Dendritic cell treated with granulocyte-macrophage colony-stimulating factor and Interleukin-4, amounts not matched to agents 40 ng/mL and 50 ng/mL, for 4 days (primary cell): Measurements from ENCODE around the gene DCLK1.

Source experiments
- H3K27ac Mint-ChIP-seq: one replicate; pipeline ENCODE4 v1.8.0; 2022; ENCODE audit warnings: mild to moderate bottlenecking, mixed read lengths
- H3K27me3 Mint-ChIP-seq: one replicate; pipeline ENCODE4 v1.8.0; 2022; ENCODE audit warnings: mild to moderate bottlenecking, mixed read lengths
- H3K36me3 Mint-ChIP-seq: one replicate; pipeline ENCODE4 v1.8.0; 2022; ENCODE audit warnings: low read depth, mixed read lengths
- H3K4me1 Mint-ChIP-seq: one replicate; pipeline ENCODE4 v1.8.0; 2022; ENCODE audit warnings: low read depth, mixed read lengths
- H3K4me3 Mint-ChIP-seq: one replicate; pipeline ENCODE4 v1.8.0; 2022; ENCODE audit warnings: mild to moderate bottlenecking, moderate library complexity, mixed read lengths
- H3K9me3 Mint-ChIP-seq: one replicate; pipeline ENCODE4 v1.8.0; 2022; ENCODE audit warnings: mixed read lengths
- intact Hi-C: fragments of 100-400 bp; cut with micrococcal nuclease; formaldehyde crosslinking; loops from one replicate; pipeline ENCODE4 v1.15.0; 2022

DCLK1 gene

GRCh38 chr13:35930665-35931631, 200.2 kb downstream of the DCLK1 start:
- no peaks in the 10 kb centered on the region for H3K4me1 Mint-ChIP-seq
- no peak overlapping the region for H3K4me3 Mint-ChIP-seq
- H3K9me3 Mint-ChIP-seq: peaks cover 35% of the 10 kb centered on the region
- no peak overlapping the region for H3K27ac Mint-ChIP-seq
- H3K27me3 Mint-ChIP-seq: no peaks in the 10 kb centered on the region
- no peaks in the 10 kb centered on the region for H3K36me3 Mint-ChIP-seq
- intact Hi-C loops: no loop called here

GRCh38 chr13:35927567-35928021, 203.6 kb downstream of the DCLK1 start:
- H3K9me3 Mint-ChIP-seq: peaks cover 7% of the 10 kb centered on the region
- intact Hi-C loops: no loop called here
- no peaks in the 10 kb centered on the region for H3K4me1 Mint-ChIP-seq
- H3K27ac Mint-ChIP-seq: no peak overlapping the region
- H3K36me3 Mint-ChIP-seq: no peaks in the 10 kb centered on the region
- H3K27me3 Mint-ChIP-seq: no peaks in the 10 kb centered on the region
- no peak overlapping the region for H3K4me3 Mint-ChIP-seq

- Mint-ChIP-seq H3K27ac (no peak overlapping the region), H3K9me3 (peaks cover under 1% of the 10 kb centered on the region), H3K36me3 (no peaks in the 10 kb centered on the region), H3K4me3 (no peak overlapping the region), H3K27me3 (no peaks in the 10 kb centered on the region), H3K4me1 (no peaks in the 10 kb centered on the region)
- intact Hi-C loops: no loop called here
These were observed 204.2 kb downstream of the DCLK1 start for GRCh38 chr13:35926859-35927530.

GRCh38 chr13:35925669-35926068, 205.5 kb downstream of the DCLK1 start:
- Mint-ChIP-seq H3K36me3 (no peaks in the 10 kb centered on the region), H3K27me3 (no peaks in the 10 kb centered on the region), H3K4me3 (no peak overlapping the region), H3K27ac (no peak overlapping the region), H3K4me1 (no peaks in the 10 kb centered on the region), H3K9me3 (no peaks in the 10 kb centered on the region)
- intact Hi-C loops: no loop called here

- no peaks in the 10 kb centered on the region for H3K36me3 Mint-ChIP-seq
- intact Hi-C loops: no loop called here
- no peak overlapping the region for H3K27ac Mint-ChIP-seq
- no peaks in the 10 kb centered on the region for H3K27me3 Mint-ChIP-seq
- H3K4me1 Mint-ChIP-seq: no peaks in the 10 kb centered on the region
- no peak overlapping the region for H3K4me3 Mint-ChIP-seq
- no peaks in the 10 kb centered on the region for H3K9me3 Mint-ChIP-seq
These were observed 207.8 kb downstream of the DCLK1 start for GRCh38 chr13:35923347-35923746.

GRCh38 chr13:35920816-35921215, 210.4 kb downstream of the DCLK1 start:
- Mint-ChIP-seq H3K36me3 (no peaks in the 10 kb centered on the region), H3K4me3 (no peak overlapping the region), H3K4me1 (no peaks in the 10 kb centered on the region), H3K27ac (no peak overlapping the region), H3K9me3 (no peaks in the 10 kb centered on the region), H3K27me3 (peaks cover 2% of the 10 kb centered on the region)
- intact Hi-C loops: no loop called here

- no peaks in the 10 kb centered on the region for H3K36me3 Mint-ChIP-seq
- no peaks in the 10 kb centered on the region for H3K9me3 Mint-ChIP-seq
- H3K27me3 Mint-ChIP-seq: peaks cover 2% of the 10 kb centered on the region
- no peak overlapping the region for H3K4me3 Mint-ChIP-seq
- no peak overlapping the region for H3K27ac Mint-ChIP-seq
- no peaks in the 10 kb centered on the region for H3K4me1 Mint-ChIP-seq
- intact Hi-C loops: no loop called here
These were observed 213.1 kb downstream of the DCLK1 start for GRCh38 chr13:35917942-35918645.

- no peak overlapping the region for H3K4me3 Mint-ChIP-seq
- H3K9me3 Mint-ChIP-seq: peaks cover 6% of the 10 kb centered on the region
- intact Hi-C loops: no loop called here
These were observed 213.8 kb downstream of the DCLK1 start for GRCh38 chr13:35917252-35917941.

GRCh38 chr13:35916146-35916545, 215.0 kb downstream of the DCLK1 start:
- H3K9me3 Mint-ChIP-seq: peaks cover 8% of the 10 kb centered on the region
- H3K27ac Mint-ChIP-seq: no peak overlapping the region
- H3K27me3 Mint-ChIP-seq: peaks cover 2% of the 10 kb centered on the region
- H3K36me3 Mint-ChIP-seq: no peaks in the 10 kb centered on the region
- H3K4me1 Mint-ChIP-seq: no peaks in the 10 kb centered on the region
- intact Hi-C loops: no loop called here
- no peak overlapping the region for H3K4me3 Mint-ChIP-seq

More at GRCh38 chr13:35917252-35917941, 213.8 kb downstream of the DCLK1 start:
- Mint-ChIP-seq H3K4me1 (no peaks in the 10 kb centered on the region), H3K36me3 (no peaks in the 10 kb centered on the region), H3K27ac (no peak overlapping the region), H3K27me3 (peaks cover 2% of the 10 kb centered on the region)

- no peak overlapping the region for H3K4me3 Mint-ChIP-seq
- intact Hi-C loops: no loop called here
- H3K4me1 Mint-ChIP-seq: no peaks in the 10 kb centered on the region
- no peak overlapping the region for H3K27ac Mint-ChIP-seq
- H3K9me3 Mint-ChIP-seq: peaks cover 8% of the 10 kb centered on the region
- no peaks in the 10 kb centered on the region for H3K36me3 Mint-ChIP-seq
- peaks cover 2% of the 10 kb centered on the region for H3K27me3 Mint-ChIP-seq
These were observed 216.5 kb downstream of the DCLK1 start for GRCh38 chr13:35914662-35915061.

GRCh38 chr13:35912841-35913240, 218.3 kb downstream of the DCLK1 start:
- intact Hi-C loops: no loop called here
- Mint-ChIP-seq H3K27ac (no peak overlapping the region), H3K27me3 (peaks cover 2% of the 10 kb centered on the region), H3K4me1 (no peaks in the 10 kb centered on the region), H3K36me3 (no peaks in the 10 kb centered on the region), H3K9me3 (peaks cover 8% of the 10 kb centered on the region), H3K4me3 (no peak overlapping the region)

GRCh38 chr13:35909837-35910540, 221.2 kb downstream of the DCLK1 start:
- no peak overlapping the region for H3K4me3 Mint-ChIP-seq
- H3K4me1 Mint-ChIP-seq: no peaks in the 10 kb centered on the region

GRCh38 chr13:35909091-35909490, 222.1 kb downstream of the DCLK1 start:
- H3K27ac Mint-ChIP-seq: no peak overlapping the region
- no peaks in the 10 kb centered on the region for H3K4me1 Mint-ChIP-seq
- H3K36me3 Mint-ChIP-seq: no peaks in the 10 kb centered on the region
- no peak overlapping the region for H3K4me3 Mint-ChIP-seq
- H3K27me3 Mint-ChIP-seq: no peaks in the 10 kb centered on the region
- H3K9me3 Mint-ChIP-seq: peaks cover 8% of the 10 kb centered on the region
- intact Hi-C loops: no loop called here

More at GRCh38 chr13:35909837-35910540, 221.2 kb downstream of the DCLK1 start:
- Mint-ChIP-seq H3K27ac (no peak overlapping the region), H3K9me3 (peaks cover 8% of the 10 kb centered on the region), H3K36me3 (no peaks in the 10 kb centered on the region), H3K27me3 (no peaks in the 10 kb centered on the region)
- intact Hi-C loops: no loop called here
